ENCODE results near the gene PPM1E.

- TF ChIP-seq BHLHE40 (IDR thresholded peaks at IDR 0.05; ENCODE audit: borderline replicate concordance) (no peak), HDGF (IDR thresholded peaks at IDR 0.05; ENCODE audit: borderline replicate concordance) (no peak), L3MBTL2 (conservative IDR thresholded peaks at IDR 0.05) (no peak), SP1 (IDR thresholded peaks at IDR 0.05) (no peak), FOXA1 (IDR thresholded peaks at IDR 0.05) (no peak), LEF1 (IDR thresholded peaks at IDR 0.05; ENCODE audit: borderline replicate concordance) (no peak), FOXM1 (IDR thresholded peaks at IDR 0.05; ENCODE audit: borderline replicate concordance) (no peak), PKNOX1 (IDR thresholded peaks at IDR 0.05) (no peak), SUZ12 (IDR thresholded peaks at IDR 0.05) (no peak)
These were observed 241.3 kb downstream of the PPM1E start for GRCh38 chr17:58996968-58997367.
